ENCODE results near the gene FBXW9.

DNA sequence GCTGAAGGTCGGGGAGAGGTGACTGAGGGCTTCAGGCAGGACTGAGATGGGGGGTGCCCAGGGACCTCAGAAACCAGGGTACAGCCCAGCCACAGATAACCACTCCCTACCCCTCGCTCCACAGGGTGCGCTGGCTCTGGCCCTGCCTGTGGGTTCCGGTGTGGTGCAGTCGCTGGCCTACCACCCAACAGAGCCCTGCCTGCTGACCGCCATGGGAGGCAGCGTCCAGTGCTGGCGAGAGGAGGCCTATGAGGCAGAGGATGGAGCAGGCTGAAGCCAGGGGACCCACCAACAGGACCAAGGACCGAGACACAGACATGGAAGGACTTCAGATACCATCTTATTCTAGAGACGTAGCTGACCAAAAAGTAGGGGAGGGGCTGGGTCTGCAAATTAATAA is 21.0 kb downstream of the FBXW9 start:
- TF ChIP-seq GATA2 (IDR thresholded peaks at IDR 0.05; ENCODE audit: low read depth, low read length) (no peak), GATA3 (IDR thresholded peaks at IDR 0.05; ENCODE audit: low read depth, low read length) (no peak)
